ENCODE results near the gene ZNRF1. TPM values are rescaled to one million over a fixed set of nuclear protein-coding genes. Genes with fewer than 3 reads are reported as not detected.

ZNRF1 gene
- total RNA-seq, 4 donors from 2014 or later = 13.0 to 16.7 (median 15.8) TPM

GRCh38 chr16:75054556-75054947, 55.7 kb downstream of the ZNRF1 start:
- H3K4me1 ChIP-seq = peaks cover 12% of the 10 kb centered on the region
- no peaks in the 10 kb centered on the region for H3K9me3 ChIP-seq
- no peak for DNase-seq (ENCODE audit: low spot score in 2 of 2)
- TF ChIP-seq POLR2AphosphoS5 (IDR thresholded peaks at IDR 0.05) (no peak), EP300 (IDR thresholded peaks at IDR 0.05) (no peak), CTCF (IDR thresholded peaks at IDR 0.05) (no peak), POLR2A (IDR thresholded peaks at IDR 0.05) (no peak)
- no peak overlapping the region for H3K4me3 ChIP-seq
- no peaks in the 10 kb centered on the region for H3K36me3 ChIP-seq
- H3K27me3 ChIP-seq = no peaks in the 10 kb centered on the region
- no peak overlapping the region for H3K27ac ChIP-seq
- 83% methylated on average over 2 of the region's 2 CpGs for WGBS

GRCh38 chr16:75058806-75059205, 60.0 kb downstream of the ZNRF1 start:
- no peaks in the 10 kb centered on the region for H3K27me3 ChIP-seq
- 80% methylated on average over 4 of the region's 4 CpGs for WGBS
- peaks cover 31% of the 10 kb centered on the region for H3K4me1 ChIP-seq
- H3K36me3 ChIP-seq = no peaks in the 10 kb centered on the region
- TF ChIP-seq EP300 (IDR thresholded peaks at IDR 0.05) = no peak
- no peak for TF ChIP-seq POLR2A (IDR thresholded peaks at IDR 0.05)
- TF ChIP-seq POLR2AphosphoS5 (IDR thresholded peaks at IDR 0.05) = no peak
- H3K4me3 ChIP-seq = no peak overlapping the region
- DNase-seq (ENCODE audit: low spot score in 2 of 2) = no peak
- no peaks in the 10 kb centered on the region for H3K9me3 ChIP-seq
- H3K27ac ChIP-seq = no peak overlapping the region

- Histone ChIP-seq H3K27ac (no peak overlapping the region), H3K27me3 (no peaks in the 10 kb centered on the region), H3K9me3 (no peaks in the 10 kb centered on the region), H3K4me3 (no peak overlapping the region), H3K36me3 (no peaks in the 10 kb centered on the region), H3K4me1 (peaks cover 26% of the 10 kb centered on the region)
- TF ChIP-seq EP300 (IDR thresholded peaks at IDR 0.05) (no peak), POLR2AphosphoS5 (IDR thresholded peaks at IDR 0.05) (no peak), CTCF (IDR thresholded peaks at IDR 0.05) (no peak), POLR2A (IDR thresholded peaks at IDR 0.05) (no peak)
- 75% methylated on average over 5 of the region's 5 CpGs for WGBS
- DNase-seq (ENCODE audit: low spot score in 2 of 2) = no peak
Measured at GRCh38 chr16:75059411-75059810, 60.6 kb downstream of the ZNRF1 start.

DNA sequence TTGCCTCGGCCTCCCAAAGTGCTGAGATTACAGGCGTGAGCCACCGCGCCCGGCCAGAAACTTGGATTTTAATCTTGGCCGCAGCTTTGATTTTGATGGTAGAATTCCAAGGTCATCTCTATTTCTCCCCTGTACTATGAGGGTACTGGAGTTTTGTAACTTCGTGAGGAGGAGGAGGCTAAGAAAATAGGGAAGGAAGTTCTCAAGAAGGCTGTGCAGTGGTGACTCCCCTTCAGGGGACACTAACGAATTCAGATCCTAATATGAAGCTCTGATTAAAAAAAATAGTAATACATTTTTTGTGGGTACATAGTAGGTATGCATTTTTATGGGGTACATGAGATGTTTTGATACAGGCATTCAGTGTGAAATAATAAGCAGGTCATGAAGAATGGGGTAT, 61.9 kb downstream of the ZNRF1 start:
- WGBS = 68% methylated on average over 8 of the region's 8 CpGs
- Histone ChIP-seq H3K4me1 (peaks cover 25% of the 10 kb centered on the region), H3K9me3 (no peaks in the 10 kb centered on the region), H3K36me3 (no peaks in the 10 kb centered on the region), H3K4me3 (no peak overlapping the region), H3K27me3 (no peaks in the 10 kb centered on the region), H3K27ac (no peak overlapping the region)
- TF ChIP-seq EP300 (IDR thresholded peaks at IDR 0.05) (no peak), POLR2A (IDR thresholded peaks at IDR 0.05) (no peak), CTCF (IDR thresholded peaks at IDR 0.05) (no peak)
- no peak for DNase-seq (ENCODE audit: low spot score in 2 of 2)

DNA sequence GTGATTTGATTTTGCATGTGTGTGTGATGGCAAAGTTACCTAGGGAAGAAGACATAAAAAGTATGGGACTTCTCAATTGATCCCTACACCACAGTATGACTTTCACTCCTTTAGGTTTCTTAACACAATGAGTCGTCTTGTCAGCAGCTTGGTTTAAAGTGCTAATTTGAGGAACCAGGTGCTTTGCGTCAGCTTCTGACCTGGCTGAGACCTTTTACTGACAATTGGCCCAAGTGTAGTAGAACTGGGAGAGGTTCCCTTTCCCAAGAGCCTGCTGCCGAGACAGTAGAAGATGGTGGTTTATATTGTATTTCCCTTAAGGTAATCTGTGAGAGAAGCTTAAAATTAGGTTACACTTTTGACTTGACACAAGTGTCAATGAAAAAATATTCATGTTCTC, 62.8 kb downstream of the ZNRF1 start:
- 75% methylated on average over 3 of the region's 3 CpGs for WGBS
- Histone ChIP-seq H3K4me3 (no peak overlapping the region), H3K9me3 (no peaks in the 10 kb centered on the region), H3K27ac (no peak overlapping the region), H3K4me1 (peaks cover 27% of the 10 kb centered on the region), H3K27me3 (no peaks in the 10 kb centered on the region), H3K36me3 (no peaks in the 10 kb centered on the region)
- TF ChIP-seq CTCF (IDR thresholded peaks at IDR 0.05) = no peak
- TF ChIP-seq EP300 (IDR thresholded peaks at IDR 0.05) = no peak
- TF ChIP-seq POLR2A (IDR thresholded peaks at IDR 0.05) = no peak
- TF ChIP-seq POLR2AphosphoS5 (IDR thresholded peaks at IDR 0.05) = no peak
- no peak for DNase-seq (ENCODE audit: low spot score in 2 of 2)

Data from suprapubic skin (tissue), 4 donors.